ENCODE data around the gene FHOD3.

DNA sequence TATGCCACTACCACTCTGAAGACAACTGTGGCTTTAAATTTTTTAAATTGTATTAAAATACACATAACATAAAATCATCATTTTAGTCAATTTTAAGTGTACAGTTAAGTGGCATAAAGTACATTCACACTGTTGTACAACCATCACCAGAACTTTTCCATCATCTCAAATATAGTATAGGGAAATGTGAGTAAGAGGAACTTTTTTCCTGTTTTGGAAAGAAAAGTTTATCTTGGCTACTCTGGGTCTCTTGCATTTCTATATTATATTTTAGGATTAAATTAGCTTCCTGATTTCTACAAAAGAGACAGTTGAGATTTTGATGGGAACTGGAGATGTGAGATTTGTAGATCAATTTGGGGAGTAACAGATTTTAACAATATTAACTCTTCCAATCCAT, 528.0 kb downstream of the FHOD3 start:
- TF ChIP-seq, protein P1, sequence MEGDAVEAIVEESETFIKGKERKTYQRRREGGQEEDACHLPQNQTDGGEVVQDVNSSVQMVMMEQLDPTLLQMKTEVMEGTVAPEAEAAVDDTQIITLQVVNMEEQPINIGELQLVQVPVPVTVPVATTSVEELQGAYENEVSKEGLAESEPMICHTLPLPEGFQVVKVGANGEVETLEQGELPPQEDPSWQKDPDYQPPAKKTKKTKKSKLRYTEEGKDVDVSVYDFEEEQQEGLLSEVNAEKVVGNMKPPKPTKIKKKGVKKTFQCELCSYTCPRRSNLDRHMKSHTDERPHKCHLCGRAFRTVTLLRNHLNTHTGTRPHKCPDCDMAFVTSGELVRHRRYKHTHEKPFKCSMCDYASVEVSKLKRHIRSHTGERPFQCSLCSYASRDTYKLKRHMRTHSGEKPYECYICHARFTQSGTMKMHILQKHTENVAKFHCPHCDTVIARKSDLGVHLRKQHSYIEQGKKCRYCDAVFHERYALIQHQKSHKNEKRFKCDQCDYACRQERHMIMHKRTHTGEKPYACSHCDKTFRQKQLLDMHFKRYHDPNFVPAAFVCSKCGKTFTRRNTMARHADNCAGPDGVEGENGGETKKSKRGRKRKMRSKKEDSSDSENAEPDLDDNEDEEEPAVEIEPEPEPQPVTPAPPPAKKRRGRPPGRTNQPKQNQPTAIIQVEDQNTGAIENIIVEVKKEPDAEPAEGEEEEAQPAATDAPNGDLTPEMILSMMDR (IDR thresholded peaks at IDR 0.05; ENCODE audit: low read length): no peak
- TF ChIP-seq EZH2 (optimal IDR thresholded peaks at IDR 0.05; ENCODE audit: low read depth, low read length): no peak

All from MM.1S (cell line).